Effector memory CD8-positive, alpha-beta T cell (primary cell): Measurements from ENCODE around the gene TMEM134.

Experiments
- ATAC-seq: fragments of 150-1000 bp; cut with Tn5 transposase; replicated peaks from 2 replicates; pipeline ENCODE4 v1.10.0; 2021; ENCODE audit warnings: mild to moderate bottlenecking, moderate library complexity
- DNase-seq, 3 experiments: peaks; one replicate each; pipeline ENCODE4 v3.0.0; 2021
- H3K27ac Mint-ChIP-seq, 2 donors: one replicate each; pipeline ENCODE4 v1.8.0; 2022; ENCODE audit warnings: mild to moderate bottlenecking in 2 of 2, mixed read lengths in 2 of 2, moderate library complexity in 2 of 2
- H3K27me3 Mint-ChIP-seq, 2 donors: one replicate each; pipeline ENCODE4 v1.8.0; 2022; ENCODE audit warnings: mixed read lengths in 2 of 2
- H3K36me3 Mint-ChIP-seq: one replicate; pipeline ENCODE4 v1.8.0; 2022; ENCODE audit warnings: mild to moderate bottlenecking, moderate library complexity, mixed read lengths; ENCODE audit not compliant: insufficient read depth
- H3K4me1 Mint-ChIP-seq, 2 donors: one replicate each; pipeline ENCODE4 v1.8.0; 2022; ENCODE audit warnings: low read depth in 2 of 2, mixed read lengths in 2 of 2
- H3K4me3 Mint-ChIP-seq, 2 donors: one replicate each; pipeline ENCODE4 v1.8.0; 2022; ENCODE audit warnings: mild to moderate bottlenecking in 2 of 2, mixed read lengths in 2 of 2, moderate library complexity in 2 of 2
- H3K9me3 Mint-ChIP-seq, 2 donors: one replicate each; pipeline ENCODE4 v1.8.0; 2022; ENCODE audit warnings: mixed read lengths in 2 of 2

The TMEM134 gene

DNA sequence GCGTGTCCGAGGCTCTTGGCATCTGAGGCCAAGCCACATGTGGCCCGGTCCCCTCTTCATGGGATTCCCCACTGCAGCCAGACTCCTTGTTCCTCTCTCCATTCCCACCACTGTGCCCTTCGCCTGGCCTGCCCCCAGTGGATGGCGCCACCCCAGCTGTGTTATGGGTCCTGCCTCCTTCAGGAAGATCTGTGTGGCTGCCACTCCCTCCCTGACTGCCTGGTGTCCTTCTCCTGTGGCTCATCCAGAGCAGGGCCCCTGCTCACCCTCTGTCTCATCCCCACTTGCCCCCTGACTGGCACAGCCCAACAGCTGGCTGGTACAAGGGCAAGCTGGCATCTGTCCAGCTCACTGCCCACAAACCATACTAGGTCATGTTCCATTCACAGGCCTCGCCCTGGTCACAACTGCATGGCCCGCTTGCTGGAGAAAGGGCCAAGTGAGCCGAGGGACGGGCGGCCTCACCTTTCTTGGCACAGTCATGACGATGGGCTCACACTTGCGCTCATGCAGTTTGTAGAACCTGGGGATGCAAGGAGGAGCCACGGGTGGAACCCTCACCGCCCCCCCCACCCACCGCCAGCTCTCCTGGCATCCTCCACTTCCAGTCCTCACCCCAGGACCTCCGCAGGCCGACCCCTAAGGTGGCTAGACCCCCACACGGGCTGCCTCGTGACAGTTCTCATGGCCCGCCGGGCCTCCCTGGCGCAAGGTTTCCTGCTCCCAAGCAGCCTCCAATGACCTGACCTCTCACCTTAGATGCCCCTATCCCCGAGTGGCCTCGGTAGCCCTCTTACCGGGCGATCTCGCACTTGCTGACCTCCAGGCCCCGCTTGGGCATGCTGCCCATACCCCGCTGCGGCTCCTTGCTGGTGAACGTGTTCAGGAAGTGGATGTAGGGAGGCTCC lies 29.5 kb downstream of the TMEM134 start:
- Mint-ChIP-seq H3K36me3 (peaks cover 70% of the 10 kb centered on the region), H3K4me3 (peak overlapping the region; percentile 98 to 99), H3K4me1 (peaks cover 58 to 65% of the 10 kb centered on the region in 2 donors), H3K9me3 (no peaks in the 10 kb centered on the region), H3K27me3 (no peaks in the 10 kb centered on the region), H3K27ac (peak overlapping the region; percentile 94 to 97)
- DNase-seq (no peak), ATAC-seq (no peak)

DNA sequence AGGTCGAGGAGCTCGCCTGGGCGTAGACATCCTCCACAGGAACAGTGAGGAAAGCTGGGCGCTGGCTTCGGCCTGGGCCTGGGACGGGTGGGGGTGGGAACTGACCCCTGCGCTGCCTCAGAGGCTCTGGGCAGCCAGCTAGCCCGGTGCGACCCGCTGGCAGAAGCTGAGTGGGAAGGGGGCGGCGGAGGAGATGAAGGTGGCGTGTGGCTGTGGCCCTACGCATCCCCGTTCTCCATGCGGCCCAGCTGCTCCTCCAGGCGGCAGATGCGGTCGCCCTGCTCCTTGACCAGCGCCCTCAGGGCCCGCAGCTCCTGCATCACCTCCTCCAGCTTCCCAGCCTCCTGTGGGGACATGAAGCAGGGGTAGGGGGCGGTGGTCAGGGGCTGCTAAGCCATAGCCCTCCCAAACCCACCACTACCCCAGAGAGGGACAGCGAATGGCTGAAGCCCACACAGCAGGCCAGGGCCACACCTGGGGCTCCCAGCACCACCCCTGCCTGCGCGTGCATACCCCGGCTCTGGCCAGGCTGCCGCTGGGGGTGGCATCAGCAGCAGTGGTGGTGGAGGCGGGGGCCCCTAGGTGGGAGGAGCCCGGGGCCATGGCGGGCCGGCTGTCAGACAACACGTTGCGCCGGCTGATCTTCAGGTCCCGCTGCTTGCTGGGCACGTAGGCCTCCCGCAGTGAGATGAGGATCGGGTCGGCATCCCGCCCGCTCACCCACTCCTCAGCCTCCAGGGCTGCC lies 30.7 kb downstream of the TMEM134 start:
- peak; percentile 56 for ATAC-seq
- Mint-ChIP-seq H3K27ac (peak overlapping the region; percentile 94 to 97), H3K27me3 (no peaks in the 10 kb centered on the region), H3K36me3 (peaks cover 72% of the 10 kb centered on the region), H3K4me3 (peak overlapping the region; percentile 98 to 99), H3K4me1 (peaks cover 56 to 70% of the 10 kb centered on the region in 2 donors), H3K9me3 (no peaks in the 10 kb centered on the region)
- peak; percentile 72 to 74 (median 73) for DNase-seq

DNA sequence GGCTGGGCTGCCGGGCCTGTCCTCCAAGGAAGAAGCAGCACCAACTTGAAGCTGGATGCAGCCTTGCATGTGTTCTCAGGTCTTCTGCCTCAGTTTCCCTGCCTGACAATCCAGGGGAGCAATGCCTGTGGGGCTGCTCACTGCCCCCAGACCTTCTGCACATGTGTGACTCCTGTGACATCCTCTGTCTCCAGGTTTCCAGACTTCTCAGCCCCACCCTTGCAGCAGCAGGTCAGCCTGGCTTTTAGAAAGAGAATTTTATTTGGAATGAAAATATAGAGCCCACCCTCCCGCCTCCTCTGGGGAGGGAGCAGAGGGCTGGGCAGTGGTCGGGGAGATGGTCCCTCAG lies 31.3 kb downstream of the TMEM134 start:
- peaks cover 74% of the 10 kb centered on the region for H3K36me3 Mint-ChIP-seq
- no peaks in the 10 kb centered on the region for H3K27me3 Mint-ChIP-seq
- peak overlapping the region; percentile 94 to 97 for H3K27ac Mint-ChIP-seq
- ATAC-seq: no peak
- peak overlapping the region; percentile 98 to 99 for H3K4me3 Mint-ChIP-seq
- H3K4me1 Mint-ChIP-seq: peaks cover 61 to 75% of the 10 kb centered on the region in 2 donors
- H3K9me3 Mint-ChIP-seq: no peaks in the 10 kb centered on the region
- DNase-seq: no peak

- no peaks in the 10 kb centered on the region for H3K27me3 Mint-ChIP-seq
- peaks cover 73% of the 10 kb centered on the region for H3K36me3 Mint-ChIP-seq
- DNase-seq (peak; percentile 64 to 73 (median 67)), ATAC-seq (peak; percentile 60)
- H3K4me3 Mint-ChIP-seq: peak within 1 kb of the TSS; percentile 98 to 99
- no peaks in the 10 kb centered on the region for H3K9me3 Mint-ChIP-seq
- H3K4me1 Mint-ChIP-seq: peaks cover 63 to 73% of the 10 kb centered on the region in 2 donors
- peak within 1 kb of the TSS; percentile 94 to 97 for H3K27ac Mint-ChIP-seq
Observed at GRCh38 chr11:67437082-67437808, 31.8 kb downstream of the TMEM134 start, which contains the start of gene PTPRCAP. TSS of gene PTPRCAP (minus strand) at chr11:67437682. CDS start at chr11:67437619, 63 bp downstream.

GRCh38 chr11:67436459-67437081 lies 32.5 kb downstream of the TMEM134 start:
- peak; percentile 16 for ATAC-seq
- H3K9me3 Mint-ChIP-seq: no peaks in the 10 kb centered on the region
- peak overlapping the region; percentile 98 to 99 for H3K4me3 Mint-ChIP-seq
- H3K27me3 Mint-ChIP-seq: no peaks in the 10 kb centered on the region
- peaks cover 71% of the 10 kb centered on the region for H3K36me3 Mint-ChIP-seq
- H3K4me1 Mint-ChIP-seq: peaks cover 66 to 74% of the 10 kb centered on the region in 2 donors
- H3K27ac Mint-ChIP-seq: peak overlapping the region; percentile 94 to 97
- DNase-seq: peak in 1 of 3 experiments; percentile 42

GRCh38 chr11:67435727-67436458 lies 33.2 kb downstream of the TMEM134 start:
- peaks cover 76% of the 10 kb centered on the region for H3K36me3 Mint-ChIP-seq
- no peaks in the 10 kb centered on the region for H3K27me3 Mint-ChIP-seq
- H3K27ac Mint-ChIP-seq: peak overlapping the region; percentile 94 to 97
- DNase-seq (no peak), ATAC-seq (no peak)
- peak overlapping the region; percentile 98 to 99 for H3K4me3 Mint-ChIP-seq
- peaks cover 62 to 71% of the 10 kb centered on the region in 2 donors for H3K4me1 Mint-ChIP-seq
- no peaks in the 10 kb centered on the region for H3K9me3 Mint-ChIP-seq

DNA sequence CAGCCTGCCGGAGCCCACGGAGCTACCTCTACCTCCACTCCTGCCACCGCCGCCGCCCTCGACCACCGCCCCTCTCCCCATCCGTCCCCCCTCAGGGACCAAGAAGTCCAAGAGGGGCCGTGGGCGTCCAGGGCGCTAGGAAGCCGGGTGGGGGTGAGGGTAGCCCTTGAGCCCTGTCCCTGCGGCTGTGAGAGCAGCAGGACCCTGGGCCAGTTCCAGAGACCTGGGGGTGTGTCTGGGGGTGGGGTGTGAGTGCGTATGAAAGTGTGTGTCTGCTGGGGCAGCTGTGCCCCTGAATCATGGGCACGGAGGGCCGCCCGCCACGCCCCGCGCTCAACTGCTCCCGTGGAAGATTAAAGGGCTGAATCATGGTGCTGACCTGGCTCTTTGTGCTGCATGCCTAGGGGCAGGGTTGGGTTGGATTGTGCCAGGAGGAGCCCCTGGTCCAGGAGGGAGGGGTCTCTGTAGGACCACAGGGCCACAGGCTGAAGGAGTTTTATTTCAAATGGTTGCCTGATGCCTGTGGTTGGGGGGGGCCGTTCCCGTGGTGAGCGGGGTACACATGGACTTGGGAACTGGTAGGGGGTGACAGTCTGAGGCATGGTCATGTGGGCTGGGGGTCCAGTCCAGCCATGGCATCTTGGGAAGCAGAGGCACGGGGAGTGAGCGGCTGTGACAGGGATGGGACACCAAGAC lies 33.9 kb downstream of the TMEM134 start:
- H3K36me3 Mint-ChIP-seq: peaks cover 75% of the 10 kb centered on the region

DNA sequence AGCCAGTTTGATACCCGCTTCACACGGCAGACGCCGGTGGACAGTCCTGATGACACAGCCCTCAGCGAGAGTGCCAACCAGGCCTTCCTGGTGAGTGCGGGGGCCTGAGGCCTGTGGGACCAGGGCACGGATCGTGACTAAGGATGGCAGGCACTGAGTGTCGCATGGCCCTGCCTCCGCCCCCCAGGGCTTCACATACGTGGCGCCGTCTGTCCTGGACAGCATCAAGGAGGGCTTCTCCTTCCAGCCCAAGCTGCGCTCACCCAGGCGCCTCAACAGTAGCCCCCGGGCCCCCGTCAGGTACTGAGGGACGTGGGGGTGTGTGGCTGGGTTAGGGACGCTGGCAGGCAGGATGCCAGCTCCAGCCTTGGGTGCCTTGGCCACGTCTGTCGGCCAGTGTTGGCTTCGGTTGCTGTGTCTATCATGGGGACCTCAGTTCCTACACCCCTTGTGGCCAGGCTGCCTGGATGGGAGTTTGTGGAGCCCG lies 34.6 kb downstream of the TMEM134 start:
- ATAC-seq (no peak), DNase-seq (peak in 1 of 3 experiments; percentile 41)
- Mint-ChIP-seq H3K27me3 (no peaks in the 10 kb centered on the region), H3K9me3 (no peaks in the 10 kb centered on the region), H3K4me1 (peaks cover 47 to 61% of the 10 kb centered on the region in 2 donors), H3K36me3 (peaks cover 69% of the 10 kb centered on the region), H3K4me3 (peak overlapping the region; percentile 98 to 99), H3K27ac (peak overlapping the region; percentile 85 to 97)

More for the DNA sequence above, 33.9 kb downstream of the TMEM134 start:
- H3K4me3 Mint-ChIP-seq: peak overlapping the region; percentile 98 to 99
- H3K27me3 Mint-ChIP-seq: no peaks in the 10 kb centered on the region
- no peak for DNase-seq
- H3K27ac Mint-ChIP-seq: peak overlapping the region; percentile 94 to 97
- H3K4me1 Mint-ChIP-seq: peaks cover 55 to 67% of the 10 kb centered on the region in 2 donors
- no peak for ATAC-seq
- no peaks in the 10 kb centered on the region for H3K9me3 Mint-ChIP-seq

DNA sequence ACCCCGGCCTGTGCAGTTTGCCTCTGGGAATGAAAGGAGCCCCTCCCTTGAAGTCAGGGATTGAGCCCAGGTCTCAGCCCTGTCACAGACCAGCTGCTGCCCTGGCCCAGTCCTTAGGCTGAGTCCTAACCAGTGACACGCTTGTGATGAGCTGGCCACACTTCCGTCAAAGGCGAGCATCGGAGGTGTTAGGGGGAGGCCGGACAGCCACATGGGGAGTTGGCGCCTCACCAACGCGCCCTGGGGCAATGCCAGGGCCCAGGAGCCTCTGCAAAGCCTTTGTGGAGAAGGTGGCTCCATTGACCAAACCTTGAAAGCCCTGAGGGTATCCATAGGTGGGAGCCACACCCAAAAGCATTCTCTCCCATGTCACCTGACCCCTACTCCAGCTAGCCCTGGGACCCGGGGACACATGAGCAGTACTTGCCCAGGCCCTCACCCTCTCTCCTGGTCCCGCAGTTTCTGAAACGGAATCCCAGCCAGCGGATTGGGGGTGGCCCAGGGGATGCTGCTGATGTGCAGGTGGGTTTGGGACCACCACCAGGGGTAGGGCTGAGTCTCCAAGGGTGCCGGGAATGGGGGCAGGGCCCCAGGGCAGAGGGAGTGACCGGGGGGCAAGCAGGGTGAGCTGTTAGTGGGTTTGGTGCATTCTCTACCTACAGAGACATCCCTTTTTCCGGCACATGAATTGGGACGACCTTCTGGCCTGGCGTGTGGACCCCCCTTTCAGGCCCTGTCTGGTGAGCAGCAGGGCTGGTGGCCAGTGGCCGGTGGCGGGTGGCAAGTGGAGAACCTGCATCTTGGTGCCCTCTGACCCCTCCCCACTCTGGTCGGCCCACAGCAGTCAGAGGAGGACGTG lies 35.3 kb downstream of the TMEM134 start:
- no peaks in the 10 kb centered on the region for H3K9me3 Mint-ChIP-seq
- H3K4me1 Mint-ChIP-seq: peaks cover 42 to 54% of the 10 kb centered on the region in 2 donors
- peak; percentile 16 for ATAC-seq
- H3K27ac Mint-ChIP-seq: peak overlapping the region; percentile 85 to 97
- H3K4me3 Mint-ChIP-seq: peak overlapping the region; percentile 98 to 99
- no peak for DNase-seq
- H3K36me3 Mint-ChIP-seq: peaks cover 67% of the 10 kb centered on the region
- H3K27me3 Mint-ChIP-seq: no peaks in the 10 kb centered on the region

DNA sequence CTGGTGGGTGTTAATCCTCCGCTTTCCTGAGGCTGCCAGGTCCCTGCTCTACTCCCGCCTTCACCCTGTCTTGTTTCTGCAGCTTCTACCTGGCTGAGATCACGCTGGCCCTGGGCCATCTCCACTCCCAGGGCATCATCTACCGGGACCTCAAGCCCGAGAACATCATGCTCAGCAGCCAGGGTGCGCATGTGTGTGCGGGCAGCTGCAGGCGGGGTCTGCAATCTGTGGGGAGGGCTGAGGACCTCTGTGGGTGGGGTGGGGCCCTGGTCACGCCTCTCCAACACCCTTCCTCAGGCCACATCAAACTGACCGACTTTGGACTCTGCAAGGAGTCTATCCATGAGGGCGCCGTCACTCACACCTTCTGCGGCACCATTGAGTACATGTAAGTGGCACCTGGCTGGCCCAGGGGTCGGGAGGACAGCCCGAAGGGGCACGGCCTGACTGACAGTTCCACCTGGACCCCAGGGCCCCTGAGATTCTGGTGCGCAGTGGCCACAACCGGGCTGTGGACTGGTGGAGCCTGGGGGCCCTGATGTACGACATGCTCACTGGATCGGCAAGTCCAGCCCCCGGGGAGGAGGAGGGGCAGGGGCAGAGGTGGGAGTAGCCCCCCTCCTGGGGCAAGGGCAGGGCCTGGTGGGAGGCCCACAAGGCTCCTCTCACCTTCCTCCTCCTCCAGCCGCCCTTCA lies 36.2 kb downstream of the TMEM134 start:
- H3K4me3 Mint-ChIP-seq: peak overlapping the region; percentile 98 to 99
- peak overlapping the region; percentile 85 to 97 for H3K27ac Mint-ChIP-seq
- ATAC-seq (no peak), DNase-seq (no peak)
- peaks cover 75% of the 10 kb centered on the region for H3K36me3 Mint-ChIP-seq
- no peaks in the 10 kb centered on the region for H3K9me3 Mint-ChIP-seq
- H3K27me3 Mint-ChIP-seq: no peaks in the 10 kb centered on the region
- H3K4me1 Mint-ChIP-seq: peaks cover 45 to 57% of the 10 kb centered on the region in 2 donors
